Spinal cord (tissue), 10 donors: Measurements from ENCODE around the gene KCNJ2. TPM values are rescaled to one million over a fixed set of nuclear protein-coding genes. Genes with fewer than 3 reads are reported as not detected.

Experiments used
- DNase-seq, 6 donors: peaks; one replicate each; pipeline versions ENCODE4 v3.0.0 to v3.0.0-alpha.2; 2013 to 2015; ENCODE audit warnings: low spot score in 6 of 6, low read depth in 4 of 6
- H3K27ac ChIP-seq: one replicate; pipeline ENCODE4 v1.5.1; 2013; ENCODE audit warnings: low read depth, low read length, control low read depth
- H3K27me3 ChIP-seq: one replicate; pipeline ENCODE4 v1.6.1; 2013; ENCODE audit warnings: low read length; ENCODE audit not compliant: control insufficient read depth, insufficient read depth
- H3K36me3 ChIP-seq: one replicate; pipeline ENCODE4 v1.6.1; 2013; ENCODE audit warnings: low read length; ENCODE audit not compliant: control insufficient read depth, insufficient read depth
- H3K4me1 ChIP-seq: one replicate; pipeline ENCODE4 v1.6.1; 2013; ENCODE audit warnings: low read length; ENCODE audit not compliant: control insufficient read depth, insufficient read depth
- H3K4me3 ChIP-seq: one replicate; pipeline ENCODE4 v1.5.1; 2013; ENCODE audit warnings: low read depth, low read length, control low read depth
- H3K9me3 ChIP-seq: one replicate; pipeline ENCODE4 v1.6.1; 2013; ENCODE audit warnings: low read length; ENCODE audit not compliant: control insufficient read depth, insufficient read depth
- WGBS: methylation state at CpG from one replicate; pipeline ENCODE4 v1.1.5; 2013; ENCODE audit warnings: missing lambda C conversion rate; ENCODE audit not compliant: insufficient coverage; 5-methylcytosine and 5-hydroxymethylcytosine counted together
- polyA plus RNA-seq, 2 donors: library from polyadenylated mRNA; unstranded; fragments of 120-200 nt; gene quantifications; one replicate each; pipeline ENCODE4 v1.2.1, GENCODE V29; 2013; ENCODE audit not compliant: insufficient read length in 2 of 2
- total RNA-seq, 2 donors: library from RNA; depleted of rRNA in 1 of 2; stranded (reverse); fragments of 120-200 nt in 1 of 2; fragments of >200 nt in 1 of 2; gene quantifications; one replicate each; pipeline versions ENCODE4 v1.2.3 to v1.2.4, GENCODE V29; 2013 to 2014
- donor health status: healthy.

The KCNJ2 gene
- total and polyA plus RNA-seq, 4 donors, result 2.4 to 13.0 (median 6.0) TPM

- Histone ChIP-seq H3K4me1 (no peaks in the 10 kb centered on the region), H3K27me3 (no peaks in the 10 kb centered on the region), H3K27ac (no peak overlapping the region), H3K9me3 (peaks cover 3% of the 10 kb centered on the region), H3K36me3 (no peaks in the 10 kb centered on the region), H3K4me3 (no peak overlapping the region)
- no peak for DNase-seq
- no CpG with 5 or more reads among the region's 3 CpGs for WGBS
Measured at GRCh38 chr17:70153210-70153609, 16.1 kb upstream of the KCNJ2 start.

GRCh38 chr17:70157151-70157550, 12.2 kb upstream of the KCNJ2 start:
- Histone ChIP-seq H3K4me3 (no peak overlapping the region), H3K27ac (no peak overlapping the region), H3K9me3 (no peaks in the 10 kb centered on the region), H3K36me3 (no peaks in the 10 kb centered on the region), H3K27me3 (no peaks in the 10 kb centered on the region), H3K4me1 (no peaks in the 10 kb centered on the region)
- 87% methylated on average over 3 of the region's 4 CpGs for WGBS
- no peak for DNase-seq

GRCh38 chr17:70158180-70158579, 11.2 kb upstream of the KCNJ2 start:
- H3K4me3 ChIP-seq, result no peak overlapping the region
- no peaks in the 10 kb centered on the region for H3K4me1 ChIP-seq
- H3K27me3 ChIP-seq, result no peaks in the 10 kb centered on the region
- H3K27ac ChIP-seq, result no peak overlapping the region
- H3K36me3 ChIP-seq, result no peaks in the 10 kb centered on the region
- no peaks in the 10 kb centered on the region for H3K9me3 ChIP-seq
- 40% methylated on average over 1 of the region's 4 CpGs for WGBS
- no peak for DNase-seq

GRCh38 chr17:70158591-70158990, 10.7 kb upstream of the KCNJ2 start:
- Histone ChIP-seq H3K36me3 (no peaks in the 10 kb centered on the region), H3K9me3 (no peaks in the 10 kb centered on the region), H3K4me1 (no peaks in the 10 kb centered on the region), H3K27ac (no peak overlapping the region), H3K27me3 (no peaks in the 10 kb centered on the region), H3K4me3 (no peak overlapping the region)
- no peak for DNase-seq
- WGBS, result 49% methylated on average over 5 of the region's 6 CpGs

GRCh38 chr17:70159980-70160379, 9.4 kb upstream of the KCNJ2 start:
- Histone ChIP-seq H3K27ac (no peak overlapping the region), H3K36me3 (no peaks in the 10 kb centered on the region), H3K4me1 (no peaks in the 10 kb centered on the region), H3K9me3 (no peaks in the 10 kb centered on the region), H3K4me3 (no peak overlapping the region), H3K27me3 (no peaks in the 10 kb centered on the region)
- DNase-seq, result no peak
- no CpG with 5 or more reads among the region's 2 CpGs for WGBS

- DNase-seq, result no peak
- Histone ChIP-seq H3K4me1 (no peaks in the 10 kb centered on the region), H3K9me3 (no peaks in the 10 kb centered on the region), H3K27me3 (no peaks in the 10 kb centered on the region), H3K4me3 (no peak overlapping the region), H3K36me3 (no peaks in the 10 kb centered on the region), H3K27ac (no peak overlapping the region)
- WGBS, result no CpG with 5 or more reads among the region's 1 CpG
Measured at GRCh38 chr17:70161519-70161918, 7.8 kb upstream of the KCNJ2 start.

GRCh38 chr17:70165383-70165782, 3.9 kb upstream of the KCNJ2 start:
- no peak overlapping the region for H3K4me3 ChIP-seq
- H3K9me3 ChIP-seq, result no peaks in the 10 kb centered on the region
- H3K27ac ChIP-seq, result no peak overlapping the region
- WGBS, result 60% methylated on average over 1 of the region's 2 CpGs
- H3K4me1 ChIP-seq, result peaks cover 14% of the 10 kb centered on the region
- H3K27me3 ChIP-seq, result peaks cover 6% of the 10 kb centered on the region
- DNase-seq, result no peak
- H3K36me3 ChIP-seq, result no peaks in the 10 kb centered on the region

- peak in 1 of 6 donors; percentile 58 for DNase-seq
- H3K27ac ChIP-seq, result no peak overlapping the region
- 100% methylated on average over 1 of the region's 4 CpGs for WGBS
Measured at GRCh38 chr17:70166615-70167014, 2.7 kb upstream of the KCNJ2 start.

GRCh38 chr17:70168044-70168976, 1.0 kb upstream of the KCNJ2 start:
- Histone ChIP-seq H3K27me3 (peaks cover 8% of the 10 kb centered on the region), H3K4me3 (peak overlapping the region; percentile 69), H3K36me3 (no peaks in the 10 kb centered on the region), H3K27ac (peak overlapping the region; percentile 92), H3K9me3 (no peaks in the 10 kb centered on the region), H3K4me1 (peaks cover 14% of the 10 kb centered on the region)
- WGBS, result under 1% methylated on average over 30 of the region's 45 CpGs
- peak in 5 of 6 donors; percentile 42 to 89 (median 64) for DNase-seq

More at GRCh38 chr17:70166615-70167014, 2.7 kb upstream of the KCNJ2 start:
- Histone ChIP-seq H3K4me3 (no peak overlapping the region), H3K4me1 (peaks cover 14% of the 10 kb centered on the region), H3K36me3 (no peaks in the 10 kb centered on the region), H3K9me3 (no peaks in the 10 kb centered on the region), H3K27me3 (peaks cover 6% of the 10 kb centered on the region)
